ENCODE measurements around the gene SYN1.

GRCh38 chrX:47579537-47579936, 40.1 kb downstream of the SYN1 start:
- no peak for TF ChIP-seq CTCF (IDR thresholded peaks at IDR 0.05; ENCODE audit: poor library complexity, severe bottlenecking)
- TF ChIP-seq, protein P1, sequence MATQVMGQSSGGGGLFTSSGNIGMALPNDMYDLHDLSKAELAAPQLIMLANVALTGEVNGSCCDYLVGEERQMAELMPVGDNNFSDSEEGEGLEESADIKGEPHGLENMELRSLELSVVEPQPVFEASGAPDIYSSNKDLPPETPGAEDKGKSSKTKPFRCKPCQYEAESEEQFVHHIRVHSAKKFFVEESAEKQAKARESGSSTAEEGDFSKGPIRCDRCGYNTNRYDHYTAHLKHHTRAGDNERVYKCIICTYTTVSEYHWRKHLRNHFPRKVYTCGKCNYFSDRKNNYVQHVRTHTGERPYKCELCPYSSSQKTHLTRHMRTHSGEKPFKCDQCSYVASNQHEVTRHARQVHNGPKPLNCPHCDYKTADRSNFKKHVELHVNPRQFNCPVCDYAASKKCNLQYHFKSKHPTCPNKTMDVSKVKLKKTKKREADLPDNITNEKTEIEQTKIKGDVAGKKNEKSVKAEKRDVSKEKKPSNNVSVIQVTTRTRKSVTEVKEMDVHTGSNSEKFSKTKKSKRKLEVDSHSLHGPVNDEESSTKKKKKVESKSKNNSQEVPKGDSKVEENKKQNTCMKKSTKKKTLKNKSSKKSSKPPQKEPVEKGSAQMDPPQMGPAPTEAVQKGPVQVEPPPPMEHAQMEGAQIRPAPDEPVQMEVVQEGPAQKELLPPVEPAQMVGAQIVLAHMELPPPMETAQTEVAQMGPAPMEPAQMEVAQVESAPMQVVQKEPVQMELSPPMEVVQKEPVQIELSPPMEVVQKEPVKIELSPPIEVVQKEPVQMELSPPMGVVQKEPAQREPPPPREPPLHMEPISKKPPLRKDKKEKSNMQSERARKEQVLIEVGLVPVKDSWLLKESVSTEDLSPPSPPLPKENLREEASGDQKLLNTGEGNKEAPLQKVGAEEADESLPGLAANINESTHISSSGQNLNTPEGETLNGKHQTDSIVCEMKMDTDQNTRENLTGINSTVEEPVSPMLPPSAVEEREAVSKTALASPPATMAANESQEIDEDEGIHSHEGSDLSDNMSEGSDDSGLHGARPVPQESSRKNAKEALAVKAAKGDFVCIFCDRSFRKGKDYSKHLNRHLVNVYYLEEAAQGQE (IDR thresholded peaks at IDR 0.05; ENCODE audit: borderline replicate concordance): no peak
- TF ChIP-seq POLR2AphosphoS5 (IDR thresholded peaks at IDR 0.05): no peak
- TF ChIP-seq EZH2 (IDR thresholded peaks at IDR 0.05; ENCODE audit: borderline replicate concordance, insufficient read depth, low read length, poor library complexity, severe bottlenecking): no peak
- no peak for TF ChIP-seq SMC3 (conservative IDR thresholded peaks at IDR 0.05; ENCODE audit: poor library complexity)
- no peak for TF ChIP-seq TAF1 (IDR thresholded peaks at IDR 0.05; ENCODE audit: low read depth)
- TF ChIP-seq MXI1 (conservative IDR thresholded peaks at IDR 0.05; ENCODE audit: poor library complexity, severe bottlenecking): no peak
